IPS DF 19.7 (cell line): ENCODE results near the gene ONECUT3.
"Not testable (repeated sequence)": the region's sequence is repeated elsewhere in the genome, so short reads cannot be mapped to it uniquely, and the experiment has no call there.

ENCODE experiments used
- DNase-seq: peaks from one replicate; pipeline ENCODE4 v3.0.0-alpha.2; 2013; ENCODE audit warnings: low read depth, low spot score

Gene ONECUT3

DNA sequence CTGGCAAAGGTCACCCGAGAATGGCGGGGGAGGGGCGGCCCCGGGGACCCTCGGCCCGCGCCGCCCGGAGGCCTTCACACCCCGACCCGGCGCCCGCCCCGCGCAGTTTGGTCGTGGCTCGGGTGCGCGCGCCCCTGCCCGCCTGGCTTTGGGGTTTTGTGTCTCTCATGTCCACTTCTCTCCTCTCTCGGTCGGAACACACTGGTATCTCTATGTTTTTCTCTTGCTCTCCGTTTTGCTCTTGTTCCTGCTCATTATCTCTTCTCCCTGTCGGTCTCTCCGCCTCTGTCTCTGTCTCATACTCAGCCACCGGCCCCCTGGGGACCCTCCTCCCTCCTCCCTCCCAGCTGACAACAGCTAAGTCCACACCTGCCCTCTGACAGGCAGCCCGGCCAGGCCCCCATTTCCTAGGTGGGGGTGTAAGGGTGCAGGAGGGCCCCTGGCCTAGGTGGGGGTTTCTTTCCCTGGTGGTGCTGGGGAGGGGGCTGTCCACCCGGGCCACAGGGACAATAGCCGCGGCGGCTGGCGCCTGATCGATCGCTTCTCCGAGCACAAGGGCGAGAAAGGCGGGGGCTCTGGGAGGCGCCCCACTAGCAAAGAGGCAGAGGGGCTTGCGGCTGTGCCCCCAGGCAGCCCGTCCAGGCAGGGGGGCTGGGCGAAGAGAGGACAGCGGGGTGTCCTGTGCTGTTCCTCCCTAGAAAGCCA, 2.3 kb downstream of the ONECUT3 start:
- no peak for DNase-seq

DNA sequence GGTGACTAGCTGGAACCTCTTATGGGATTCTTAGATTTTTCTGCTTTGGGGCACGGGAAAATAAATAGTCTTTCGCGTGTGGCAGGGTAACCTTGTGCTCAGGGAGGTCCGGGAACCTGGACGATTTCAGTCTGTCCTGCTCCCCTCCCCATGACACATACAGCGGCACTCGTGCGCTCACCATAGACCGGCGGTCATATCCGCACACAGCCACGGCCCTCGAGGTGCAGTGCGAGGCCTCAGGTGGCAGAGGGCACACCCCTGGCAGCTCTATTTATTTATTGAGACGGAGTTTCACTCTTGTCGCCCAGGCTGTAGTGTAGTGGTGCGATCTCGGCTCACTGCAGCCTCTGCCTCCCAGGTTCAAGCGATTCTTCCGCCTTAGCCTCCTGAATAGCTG, 3.0 kb downstream of the ONECUT3 start:
- DNase-seq: no peak

- DNase-seq: no peak
Measured at GRCh38 chr19:1756705-1757465, 3.6 kb downstream of the ONECUT3 start.

DNA sequence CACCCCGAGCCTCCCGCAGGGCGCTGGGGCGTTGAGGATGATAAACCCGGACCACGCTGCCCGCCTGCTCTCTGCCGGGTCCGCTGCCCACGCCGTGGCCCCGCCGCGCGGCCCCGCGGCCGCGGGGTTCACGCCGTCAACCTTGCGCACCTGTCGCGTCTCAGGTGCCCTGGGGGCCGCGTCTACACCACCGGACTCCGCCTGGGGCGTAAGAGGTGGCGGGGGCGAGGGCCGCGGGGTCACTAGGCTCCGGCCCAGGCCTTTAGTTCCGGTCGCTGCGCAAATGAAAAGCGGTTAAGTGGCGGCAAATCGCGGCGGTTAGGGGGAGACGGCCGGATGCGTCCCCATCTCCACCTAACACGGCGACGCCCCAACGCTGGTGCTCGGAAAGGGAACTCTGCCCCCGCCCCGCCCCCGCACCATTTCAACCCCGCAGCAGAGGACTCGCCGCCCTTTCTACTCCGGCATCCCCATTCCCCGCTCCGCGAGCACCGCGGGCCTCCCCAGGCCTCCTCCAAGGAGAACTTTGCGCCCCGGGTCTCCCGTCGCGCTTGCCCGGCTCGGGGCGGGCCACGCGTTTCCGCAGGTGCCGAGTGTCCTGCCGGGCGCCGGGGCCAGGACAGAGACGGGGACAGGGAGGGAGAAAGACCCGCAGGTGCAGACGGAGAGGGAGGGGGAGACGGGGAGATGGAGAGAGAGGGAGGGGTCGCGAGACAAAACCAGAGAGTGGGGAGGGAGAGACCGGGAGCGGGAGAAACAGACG, 4.3 kb downstream of the ONECUT3 start:
- no peak for DNase-seq

DNA sequence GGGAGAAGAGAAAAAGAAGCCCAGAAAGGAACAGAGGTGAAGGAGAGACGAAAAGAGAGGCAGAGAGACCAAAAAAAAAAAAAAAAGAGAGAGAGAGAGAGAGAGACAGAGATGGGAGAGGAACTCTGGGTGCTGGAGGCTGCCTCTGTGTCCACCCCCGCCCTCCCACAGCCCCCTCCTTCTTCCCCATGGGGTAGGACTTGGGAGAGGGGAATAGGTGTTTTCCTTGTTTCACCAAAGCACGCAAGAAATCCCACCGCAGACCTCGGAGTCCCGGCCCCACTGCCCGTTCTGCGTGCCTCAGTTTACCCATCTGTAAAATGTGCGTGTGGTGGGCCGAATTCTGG, 4.9 kb downstream of the ONECUT3 start:
- DNase-seq: no peak

DNA sequence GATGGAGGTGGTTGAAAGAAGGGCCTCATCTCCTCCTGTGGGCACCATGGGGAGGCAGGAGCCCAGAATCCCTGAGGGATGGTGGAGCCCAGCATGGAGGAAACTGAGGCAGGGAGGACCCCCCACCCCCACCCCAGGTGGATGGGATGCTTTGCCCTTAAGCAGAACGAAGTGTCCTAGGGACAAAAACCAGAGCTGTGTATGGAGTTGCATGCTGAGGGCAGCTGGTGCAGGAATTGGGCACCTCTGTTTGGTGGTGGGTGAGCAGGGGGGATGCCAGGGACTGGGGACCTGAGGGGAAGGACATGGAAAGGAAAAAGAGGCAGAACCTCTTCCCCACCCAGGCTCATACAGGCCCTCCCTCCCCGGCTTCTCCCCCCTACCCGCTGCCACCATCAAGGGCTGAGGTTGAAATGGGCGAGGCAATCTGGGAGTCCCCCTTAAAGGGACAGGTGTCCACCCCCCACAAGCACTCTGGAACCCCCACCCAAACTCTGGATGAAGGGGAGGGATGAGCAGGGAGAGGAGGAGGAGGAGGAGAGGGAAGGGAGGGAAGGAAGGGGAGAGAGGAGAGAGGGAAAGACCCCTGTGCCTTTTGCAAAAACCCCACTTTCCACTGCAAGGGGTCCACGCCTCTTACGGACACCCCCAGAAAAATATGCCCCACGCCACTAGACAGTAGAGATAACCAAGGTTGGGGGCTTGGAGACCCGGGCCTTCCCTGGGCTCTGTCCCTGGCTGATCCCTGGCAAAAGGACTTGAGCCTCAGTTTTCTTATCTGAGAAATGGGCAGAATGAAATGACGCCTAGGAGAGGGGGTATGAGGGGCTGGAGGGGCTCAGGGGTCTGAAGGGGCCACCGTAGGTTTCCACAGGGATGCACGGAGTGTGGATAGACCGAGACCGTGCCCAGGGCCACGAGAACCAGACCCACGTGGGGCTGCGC, 5.9 kb downstream of the ONECUT3 start:
- DNase-seq: no peak

GRCh38 chr19:1760020-1760419, 6.7 kb downstream of the ONECUT3 start:
- DNase-seq: no peak

GRCh38 chr19:1760786-1761527, 7.7 kb downstream of the ONECUT3 start:
- not testable (repeated sequence) for DNase-seq

DNA sequence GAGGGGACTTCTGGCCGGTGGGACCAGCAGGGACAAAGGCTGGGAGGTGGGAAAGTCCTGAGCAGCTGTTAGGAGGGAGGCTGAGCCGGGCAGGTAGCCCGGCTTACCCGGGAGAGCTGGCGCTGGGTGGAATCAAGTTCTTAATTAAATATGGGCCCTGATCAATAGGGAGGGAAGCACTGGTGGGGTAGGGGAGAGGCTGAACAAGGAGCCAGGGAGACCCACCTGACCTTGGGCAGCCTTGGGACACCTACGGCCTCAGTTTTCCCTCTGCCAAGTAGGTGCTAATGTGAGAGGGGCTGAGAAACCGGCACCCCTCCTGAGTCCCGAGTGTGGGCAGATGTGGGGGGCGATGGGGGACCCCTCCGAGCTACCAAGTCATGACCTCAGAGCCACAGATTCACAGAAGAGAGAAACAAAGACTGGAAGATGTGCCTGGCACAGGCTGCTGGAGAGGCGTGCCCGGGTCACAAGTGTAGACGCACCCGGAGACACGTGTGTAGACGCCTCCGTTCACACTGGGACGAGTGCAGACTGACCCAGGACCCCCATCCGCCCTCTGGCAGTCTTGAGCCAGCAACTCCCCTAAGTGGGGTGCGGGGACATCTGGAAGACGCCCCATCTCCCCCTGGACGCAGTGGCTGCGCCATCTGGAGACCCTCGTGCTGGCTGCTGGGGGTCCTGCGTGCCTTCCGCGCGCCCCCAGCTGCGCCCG, 8.4 kb downstream of the ONECUT3 start:
- no peak for DNase-seq

GRCh38 chr19:1762243-1763117, 9.2 kb downstream of the ONECUT3 start:
- DNase-seq: no peak

DNA sequence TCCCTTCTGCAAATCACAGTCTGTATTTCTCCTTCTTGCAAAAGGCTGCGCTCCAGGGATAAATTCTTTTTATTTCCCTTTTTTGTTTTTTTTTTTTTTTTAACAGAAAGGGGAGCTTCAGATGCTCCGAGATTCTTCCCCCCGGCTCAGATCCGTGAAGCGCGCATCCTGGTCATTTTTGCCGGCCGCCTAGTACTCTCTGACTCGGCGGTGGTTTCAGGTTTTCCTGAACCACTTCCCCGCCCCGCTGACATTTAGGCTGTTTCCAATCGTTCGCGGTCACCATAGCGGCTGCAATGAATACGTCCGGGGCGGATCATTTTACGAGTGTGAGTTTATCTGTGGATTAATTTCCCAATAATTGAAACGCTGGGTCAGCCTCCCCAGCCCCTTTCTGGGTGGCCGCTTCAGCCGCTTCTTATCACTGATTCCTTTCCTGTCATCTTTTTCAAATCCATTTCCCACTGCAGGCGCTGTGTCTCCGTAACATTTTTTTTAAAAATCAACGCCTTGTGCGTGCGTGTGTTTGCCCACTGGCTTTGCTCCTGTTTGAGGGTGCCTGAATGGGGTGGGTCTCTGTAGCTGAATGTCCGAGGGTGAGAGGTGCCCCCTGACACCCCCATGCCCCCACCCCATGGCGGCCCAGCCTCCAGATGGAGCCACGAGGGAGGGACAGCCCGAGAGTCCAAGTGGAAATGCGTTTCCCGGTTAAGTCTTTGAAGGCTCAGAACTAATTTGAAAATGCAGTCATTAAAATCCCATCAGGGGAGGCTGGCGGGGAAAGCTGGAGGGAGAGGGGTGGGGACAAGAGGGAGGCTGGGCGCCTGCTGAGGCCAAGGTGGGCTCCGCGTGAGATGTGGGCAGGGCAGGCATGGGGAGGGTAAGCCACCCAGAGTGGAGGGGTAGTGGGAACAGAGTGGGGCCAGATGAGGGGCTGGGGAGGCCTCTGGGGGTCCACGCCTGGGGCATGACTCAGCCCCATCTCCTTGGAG, 10.6 kb downstream of the ONECUT3 start:
- DNase-seq: no peak

GRCh38 chr19:1764729-1765128, 11.4 kb downstream of the ONECUT3 start:
- no peak for DNase-seq

- DNase-seq: no peak
Measured at GRCh38 chr19:1765232-1765903, 12.1 kb downstream of the ONECUT3 start.

DNA sequence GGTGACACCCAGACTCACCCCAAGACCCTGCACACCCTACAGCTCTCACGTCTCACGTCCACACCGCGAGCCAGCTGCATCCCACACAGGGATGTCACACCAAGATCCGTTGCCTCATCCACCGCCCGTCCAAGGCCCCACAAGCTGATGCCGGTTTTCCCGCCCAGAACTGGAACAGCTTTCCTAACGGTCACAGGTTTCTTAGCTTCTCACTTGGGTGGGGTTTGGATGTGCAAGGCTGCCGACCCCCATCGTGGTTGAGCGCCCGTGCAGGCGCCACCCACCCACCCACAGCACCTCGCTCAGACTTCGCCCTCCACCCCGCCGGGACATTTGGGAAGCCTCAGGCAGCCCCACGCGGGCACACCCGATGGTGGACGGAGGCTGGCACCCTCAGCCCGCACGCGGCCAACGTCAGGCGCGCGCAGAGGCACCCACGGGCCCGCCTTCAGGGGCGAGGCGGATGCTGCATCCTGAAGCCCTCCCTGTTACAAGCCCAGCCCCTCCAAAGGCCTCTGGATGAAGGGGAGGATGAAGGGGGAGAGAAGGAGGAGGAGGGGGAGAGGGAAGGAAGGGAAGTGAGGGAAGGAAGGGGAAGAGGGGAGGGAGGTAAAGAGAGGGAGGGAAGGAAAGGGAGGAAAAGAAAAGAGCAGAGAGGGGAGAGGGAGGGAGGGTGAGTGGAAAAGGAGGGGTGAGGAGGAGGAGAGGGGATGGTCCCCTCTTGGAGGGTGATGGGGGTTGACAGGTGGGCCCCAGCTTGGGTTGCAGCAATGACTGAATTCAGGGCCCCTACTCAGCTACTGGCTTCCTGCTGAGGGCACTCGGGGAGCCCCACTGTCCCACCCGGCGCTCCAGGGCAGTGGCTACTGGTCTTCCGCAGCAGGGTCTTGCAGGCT, 12.8 kb downstream of the ONECUT3 start:
- DNase-seq: no peak

- no peak for DNase-seq
Measured at GRCh38 chr19:1766800-1767352, 13.6 kb downstream of the ONECUT3 start.

DNA sequence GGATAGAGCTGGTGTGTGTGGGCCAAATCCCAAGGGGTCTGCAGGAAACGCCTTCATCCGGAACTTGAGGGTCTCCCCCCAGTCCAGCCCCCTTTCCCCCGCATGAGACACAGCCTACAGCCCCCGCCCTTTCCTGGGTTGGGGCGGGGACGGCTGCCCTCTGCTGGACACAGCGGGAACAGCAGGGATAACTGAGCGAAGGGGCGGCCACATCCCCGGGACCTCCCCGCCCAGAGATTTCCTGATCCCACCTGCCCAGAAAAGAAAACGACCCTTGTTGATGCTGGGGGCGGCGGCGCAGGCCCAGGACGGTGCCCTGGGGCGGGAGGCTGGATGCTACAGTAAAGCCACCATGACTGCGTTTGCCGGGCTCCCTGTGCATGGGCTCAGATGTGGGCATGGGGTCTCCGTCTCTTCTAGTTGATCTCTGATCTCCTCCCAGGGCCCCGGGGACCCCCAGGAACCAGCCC, 14.2 kb downstream of the ONECUT3 start:
- DNase-seq: no peak
